Gastroesophageal sphincter (tissue), 4 donors: Measurements from ENCODE around the gene AGBL1. TPM values are rescaled to one million over a fixed set of nuclear protein-coding genes. Genes with fewer than 3 reads are reported as not detected.

ENCODE experiments used
- ATAC-seq: fragments of 150-250 bp; one replicate; pipeline ENCODE4 v1.9.1; 2016; ENCODE audit warnings: mild to moderate bottlenecking, moderate library complexity
- H3K27ac ChIP-seq, 4 donors: fragments of 200-600 bp; sonication (generic) in 3 of 4; 1 replicate in 3 of 4; 2 replicates in 1 of 4; pipeline ENCODE4 v1.5.1; 2016 to 2019
- H3K27me3 ChIP-seq: fragments of 200-600 bp; sonication (generic); one replicate; pipeline ENCODE4 v1.5.1; 2019
- H3K36me3 ChIP-seq, 2 donors: fragments of 200-600 bp; sonication (generic); one replicate each; pipeline ENCODE4 v1.5.1; 2019; ENCODE audit warnings: control low read depth in 1 of 2
- H3K4me1 ChIP-seq, 3 donors: fragments of 200-600 bp; sonication (generic); 1 replicate in 2 of 3; 2 replicates in 1 of 3; pipeline ENCODE4 v1.5.1; 2016 to 2019; ENCODE audit warnings: control low read depth in 2 of 3
- H3K4me3 ChIP-seq, 2 donors: fragments of 200-600 bp; sonication (generic); one replicate each; pipeline ENCODE4 v1.5.1; 2019; ENCODE audit warnings: mild to moderate bottlenecking in 1 of 2, moderate library complexity in 1 of 2
- H3K9me3 ChIP-seq, 3 donors: fragments of 200-600 bp; sonication (generic); one replicate each; pipeline ENCODE4 v1.5.1; 2017 to 2019; ENCODE audit warnings: control low read depth in 2 of 3
- EP300 ChIP-seq: sonication (generic); formaldehyde crosslinking; IDR thresholded peaks from one replicate; pipeline ENCODE4 v1.6.1; 2017; ENCODE audit warnings: antibody characterized with exemption, mild to moderate bottlenecking
- POLR2A ChIP-seq, 2 donors: fragments of 450-650 bp; IDR thresholded peaks; one replicate each; pipeline ENCODE4 v1.6.1; 2017; ENCODE audit warnings: antibody characterized with exemption in 2 of 2, mild to moderate bottlenecking in 2 of 2, moderate library complexity in 1 of 2
- POLR2AphosphoS5 ChIP-seq: sonication (generic); formaldehyde crosslinking; IDR thresholded peaks from one replicate; pipeline ENCODE4 v1.6.1; 2017; ENCODE audit warnings: antibody characterized with exemption
- WGBS, 2 donors: methylation state at CpG; one replicate each; pipeline ENCODE4 v1.1.5; 2018; ENCODE audit warnings: low coverage in 1 of 2; 5-methylcytosine and 5-hydroxymethylcytosine counted together
- total RNA-seq, 4 donors: library from RNA; depleted of rRNA; stranded (reverse); fragments of >200 nt; gene quantifications; one replicate each; pipeline ENCODE4 v1.1.0, GENCODE V29; 2016
- TF ChIP-seq, protein P1 (sequence below), 4 experiments: fragments of 200-600 bp in 2 of 4; fragments of 450-650 bp in 2 of 4; sonication (generic) in 1 of 4; IDR thresholded peaks; one replicate each; pipeline ENCODE4 v1.5.1; 2017 to 2019; ENCODE audit warnings: antibody characterized with exemption in 4 of 4, mild to moderate bottlenecking in 2 of 4, moderate library complexity in 2 of 4

AGBL1 gene
- total RNA-seq, 4 donors from 2014 or later, result 0.12 to 0.13 TPM; not detected in 2

GRCh38 chr15:86329311-86330013 lies 249.8 kb downstream of the AGBL1 start:
- no peak overlapping the region for H3K27ac ChIP-seq
- TF ChIP-seq POLR2A (IDR thresholded peaks at IDR 0.05), result no peak
- no peak for TF ChIP-seq POLR2AphosphoS5
- TF ChIP-seq, protein P1, sequence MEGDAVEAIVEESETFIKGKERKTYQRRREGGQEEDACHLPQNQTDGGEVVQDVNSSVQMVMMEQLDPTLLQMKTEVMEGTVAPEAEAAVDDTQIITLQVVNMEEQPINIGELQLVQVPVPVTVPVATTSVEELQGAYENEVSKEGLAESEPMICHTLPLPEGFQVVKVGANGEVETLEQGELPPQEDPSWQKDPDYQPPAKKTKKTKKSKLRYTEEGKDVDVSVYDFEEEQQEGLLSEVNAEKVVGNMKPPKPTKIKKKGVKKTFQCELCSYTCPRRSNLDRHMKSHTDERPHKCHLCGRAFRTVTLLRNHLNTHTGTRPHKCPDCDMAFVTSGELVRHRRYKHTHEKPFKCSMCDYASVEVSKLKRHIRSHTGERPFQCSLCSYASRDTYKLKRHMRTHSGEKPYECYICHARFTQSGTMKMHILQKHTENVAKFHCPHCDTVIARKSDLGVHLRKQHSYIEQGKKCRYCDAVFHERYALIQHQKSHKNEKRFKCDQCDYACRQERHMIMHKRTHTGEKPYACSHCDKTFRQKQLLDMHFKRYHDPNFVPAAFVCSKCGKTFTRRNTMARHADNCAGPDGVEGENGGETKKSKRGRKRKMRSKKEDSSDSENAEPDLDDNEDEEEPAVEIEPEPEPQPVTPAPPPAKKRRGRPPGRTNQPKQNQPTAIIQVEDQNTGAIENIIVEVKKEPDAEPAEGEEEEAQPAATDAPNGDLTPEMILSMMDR (IDR thresholded peaks at IDR 0.05), result no peak
- no peak for TF ChIP-seq EP300
- 80% methylated on average over 1 of the region's 3 CpGs; no CpG with 5 or more reads in 1 of the 2 donors for WGBS, 2 donors

DNA sequence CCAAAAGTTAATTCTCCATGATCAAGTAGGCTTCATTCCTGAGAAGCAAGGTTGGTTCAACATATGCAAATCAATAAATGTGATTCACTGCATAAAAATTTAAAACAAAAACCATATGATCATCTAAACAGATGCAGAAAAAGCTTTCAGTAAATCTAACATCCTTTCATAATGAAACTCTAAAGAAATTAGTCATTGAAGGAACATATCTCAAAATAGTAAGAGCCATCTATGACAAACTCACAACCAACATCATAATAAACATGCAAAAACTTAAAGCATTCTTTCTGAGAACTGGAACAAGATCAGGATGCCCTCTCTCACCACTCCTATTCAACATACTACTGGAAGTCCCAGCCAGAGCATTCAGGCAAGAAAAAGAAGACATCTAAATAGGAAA lies 254.1 kb downstream of the AGBL1 start:
- no peak overlapping the region for H3K27ac ChIP-seq
- H3K27me3 ChIP-seq, result peaks cover 12% of the 10 kb centered on the region
- H3K4me1 ChIP-seq, result no peaks in the 10 kb centered on the region
- peaks cover 0 to 25% (median 0%) of the 10 kb centered on the region in 3 donors for H3K9me3 ChIP-seq
- no peak for ATAC-seq
- H3K4me3 ChIP-seq, result no peak overlapping the region
- TF ChIP-seq, protein P1 (IDR thresholded peaks at IDR 0.05), result no peak
- TF ChIP-seq EP300 (no peak), POLR2A (IDR thresholded peaks at IDR 0.05) (no peak), POLR2AphosphoS5 (no peak)
- H3K36me3 ChIP-seq, result no peaks in the 10 kb centered on the region

More at GRCh38 chr15:86329311-86330013, 249.8 kb downstream of the AGBL1 start:
- Histone ChIP-seq H3K4me3 (no peak overlapping the region), H3K9me3 (peaks cover 0 to 28% (median 0%) of the 10 kb centered on the region in 3 donors), H3K27me3 (peaks cover 16% of the 10 kb centered on the region), H3K36me3 (no peaks in the 10 kb centered on the region), H3K4me1 (no peaks in the 10 kb centered on the region)
- ATAC-seq, result no peak

DNA sequence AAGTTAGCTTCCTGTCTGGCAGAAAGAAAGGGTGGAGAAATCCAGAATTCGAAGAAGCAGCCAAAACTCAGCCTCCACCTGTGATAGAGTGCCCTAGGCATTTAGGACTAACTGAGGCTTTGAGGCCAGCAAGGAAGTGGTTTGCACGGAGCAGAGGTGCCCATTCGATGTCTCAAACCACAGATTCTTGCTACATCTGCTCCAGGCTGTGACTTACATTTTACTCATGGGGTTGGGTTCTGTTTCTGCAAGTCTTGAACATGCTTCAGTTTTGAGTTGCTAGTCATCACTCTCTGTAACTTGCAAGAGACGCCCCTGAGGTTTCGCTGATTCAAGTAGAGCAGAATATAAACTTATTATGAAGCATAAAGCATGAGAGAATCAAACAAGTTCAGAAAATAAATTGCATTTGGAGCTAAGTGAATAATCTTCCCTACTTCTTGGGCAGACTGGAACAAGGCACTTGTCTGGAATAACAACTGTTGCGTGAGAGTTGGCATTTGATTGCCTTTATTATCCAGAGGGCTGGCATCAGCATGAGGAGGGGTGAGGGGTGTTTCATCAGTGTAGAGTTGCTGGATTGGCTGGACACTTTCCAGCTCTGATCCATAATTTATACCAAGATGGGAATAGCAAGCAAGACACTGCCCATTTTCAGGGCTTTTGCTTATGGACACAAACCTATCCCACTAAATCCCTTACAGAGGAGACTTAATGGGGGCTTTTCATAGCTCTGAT lies 256.5 kb downstream of the AGBL1 start:
- Histone ChIP-seq H3K4me1 (no peaks in the 10 kb centered on the region), H3K9me3 (peaks cover 0 to 11% (median 0%) of the 10 kb centered on the region in 3 donors), H3K27ac (no peak overlapping the region), H3K27me3 (no peaks in the 10 kb centered on the region), H3K4me3 (no peak overlapping the region), H3K36me3 (no peaks in the 10 kb centered on the region)
- TF ChIP-seq EP300 (no peak), POLR2AphosphoS5 (no peak), POLR2A (IDR thresholded peaks at IDR 0.05) (no peak)
- TF ChIP-seq, protein P1 (IDR thresholded peaks at IDR 0.05), result no peak
- 65 to 72% methylated on average over 4 to 6 of the region's 6 CpGs for whole genome bisulfite sequencing, 2 donors
- ATAC-seq, result no peak

DNA sequence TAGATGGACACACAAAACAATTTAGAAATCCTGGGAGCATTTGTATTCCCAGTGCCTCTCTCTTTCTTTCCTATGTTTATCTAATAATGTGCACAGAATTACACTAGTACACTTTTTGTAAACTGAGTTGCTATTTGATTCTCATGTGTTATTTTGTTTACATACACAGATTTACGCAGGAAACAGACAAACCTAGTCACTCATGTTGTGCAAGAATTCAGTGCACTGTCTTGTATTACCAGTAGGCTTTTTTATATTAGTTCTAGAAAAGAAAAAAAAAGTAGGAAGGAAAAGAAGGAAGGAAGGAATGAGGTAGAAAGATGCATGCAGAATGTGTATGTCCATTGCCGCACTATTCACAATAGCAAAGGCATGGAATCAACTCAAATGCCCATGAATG lies 257.4 kb downstream of the AGBL1 start:
- TF ChIP-seq POLR2AphosphoS5 (no peak), EP300 (no peak), POLR2A (IDR thresholded peaks at IDR 0.05) (no peak)
- TF ChIP-seq, protein P1 (IDR thresholded peaks at IDR 0.05), result no peak
- no peak overlapping the region for H3K4me3 ChIP-seq
- 50 to 85% methylated on average over 1 to 2 of the region's 2 CpGs for WGBS, 2 donors
- no peaks in the 10 kb centered on the region for H3K27me3 ChIP-seq
- H3K9me3 ChIP-seq, result peaks cover 0 to 3% (median 0%) of the 10 kb centered on the region in 3 donors
- H3K4me1 ChIP-seq, result no peaks in the 10 kb centered on the region
- no peak overlapping the region for H3K27ac ChIP-seq
- no peaks in the 10 kb centered on the region for H3K36me3 ChIP-seq
- no peak for ATAC-seq
